BJ (cell line): Measurements from ENCODE around the gene DOHH. TPM values are rescaled to one million over a fixed set of nuclear protein-coding genes. Genes with fewer than 3 reads are reported as not detected.

Experiments
- CTCF ChIA-PET: fragments of 350-600 bp; formaldehyde crosslinking; extraction: SDS; loops from one replicate; lab custom pipeline; 2021; ENCODE audit warnings: antibody characterized with exemption, inconsistent platforms; lab: Yijun Ruan, JAX
- POLR2A ChIA-PET: fragments of 300-600 bp; sonication (Branson Sonifier 250); formaldehyde crosslinking; extraction: SDS; loops from one replicate; lab custom pipeline; 2021; ENCODE audit warnings: antibody characterized with exemption; lab: Charles Lee
- DNase-seq: peaks from one replicate; pipeline ENCODE4 v3.0.0-alpha.2; 2011; ENCODE audit warnings: low read depth
- H3K27me3 ChIP-seq: 2 replicates; pipeline ENCODE4 v1.6.0; 2011; ENCODE audit warnings: low read length; ENCODE audit not compliant: control insufficient read depth, insufficient read depth
- H3K36me3 ChIP-seq: 2 replicates; pipeline ENCODE4 v1.5.1; 2011; ENCODE audit warnings: low read length; ENCODE audit not compliant: control insufficient read depth, insufficient read depth
- H3K4me3 ChIP-seq: 2 replicates; pipeline ENCODE4 v1.5.1; 2011; ENCODE audit warnings: low read depth, mild to moderate bottlenecking, control low read depth, low read length
- polyA plus RNA-seq: library from polyadenylated mRNA; depleted of rRNA; stranded (reverse); fragments of >200 nt; gene quantifications from 2 replicates; pipeline ENCODE4 v1.2.3, GENCODE V29; 2011; rRNA removed
- small RNA-seq: library from RNA; depleted of rRNA; stranded (forward); fragments of <200 nt; gene quantifications from one replicate; pipeline ENCODE3, GENCODE V24; 2012; ENCODE audit warnings: low replicate concordance, low read depth; ENCODE audit not compliant: insufficient read length
- TF ChIP-seq, protein P1 (sequence below): IDR thresholded peaks from 2 replicates; pipeline ENCODE4 v1.5.1; 2011; ENCODE audit warnings: low read depth, mild to moderate bottlenecking, control low read depth, inconsistent platforms, low read length, moderate library complexity; ENCODE audit not compliant: insufficient read depth

DOHH gene
- polyA plus RNA-seq, 1 experiment, result 8.3 TPM

DNA sequence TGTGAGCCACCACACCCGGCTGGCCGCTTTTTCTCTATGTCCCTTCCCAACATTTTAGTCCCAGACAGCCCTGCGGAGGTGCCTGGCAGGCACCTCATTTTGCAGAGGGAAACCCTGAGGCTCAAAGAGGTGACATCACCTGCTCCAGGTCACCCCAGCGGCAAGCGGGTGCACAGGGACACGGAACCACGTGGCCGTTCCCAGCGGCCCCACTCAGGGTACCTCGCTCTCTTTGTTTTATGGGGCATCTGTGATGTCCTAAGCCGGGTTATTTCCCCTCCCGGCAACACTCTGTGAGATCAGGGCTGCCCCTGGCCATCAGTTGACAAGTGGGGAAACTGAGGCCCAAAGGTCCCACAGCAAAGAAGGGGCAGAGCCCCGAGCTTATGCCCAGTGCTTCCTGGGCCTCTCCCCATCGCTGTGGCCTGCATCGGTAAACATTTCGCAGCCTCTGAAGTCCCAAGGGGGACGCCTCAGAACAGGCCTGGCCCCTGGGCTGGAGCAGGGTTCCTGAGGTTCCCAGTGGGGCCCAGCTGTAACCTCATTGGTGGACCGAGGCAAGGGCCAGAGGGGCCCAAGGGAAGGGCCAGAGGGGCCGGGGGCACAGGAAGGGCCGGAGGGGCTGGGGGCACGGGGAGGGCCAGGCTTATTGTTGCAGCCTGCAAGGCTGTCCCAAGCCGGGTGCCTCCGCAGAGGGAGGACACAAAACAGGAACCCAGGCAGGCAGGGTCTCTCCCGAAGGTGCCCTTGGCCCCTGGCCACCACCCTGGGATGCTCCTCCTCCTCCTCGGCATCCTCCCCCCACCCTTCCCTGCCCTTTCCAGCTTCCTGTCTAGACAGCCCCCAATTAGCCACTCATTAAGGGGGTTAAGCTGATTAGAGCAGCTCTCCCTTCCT lies 59.1 kb downstream of the DOHH start:
- TF ChIP-seq, protein P1, sequence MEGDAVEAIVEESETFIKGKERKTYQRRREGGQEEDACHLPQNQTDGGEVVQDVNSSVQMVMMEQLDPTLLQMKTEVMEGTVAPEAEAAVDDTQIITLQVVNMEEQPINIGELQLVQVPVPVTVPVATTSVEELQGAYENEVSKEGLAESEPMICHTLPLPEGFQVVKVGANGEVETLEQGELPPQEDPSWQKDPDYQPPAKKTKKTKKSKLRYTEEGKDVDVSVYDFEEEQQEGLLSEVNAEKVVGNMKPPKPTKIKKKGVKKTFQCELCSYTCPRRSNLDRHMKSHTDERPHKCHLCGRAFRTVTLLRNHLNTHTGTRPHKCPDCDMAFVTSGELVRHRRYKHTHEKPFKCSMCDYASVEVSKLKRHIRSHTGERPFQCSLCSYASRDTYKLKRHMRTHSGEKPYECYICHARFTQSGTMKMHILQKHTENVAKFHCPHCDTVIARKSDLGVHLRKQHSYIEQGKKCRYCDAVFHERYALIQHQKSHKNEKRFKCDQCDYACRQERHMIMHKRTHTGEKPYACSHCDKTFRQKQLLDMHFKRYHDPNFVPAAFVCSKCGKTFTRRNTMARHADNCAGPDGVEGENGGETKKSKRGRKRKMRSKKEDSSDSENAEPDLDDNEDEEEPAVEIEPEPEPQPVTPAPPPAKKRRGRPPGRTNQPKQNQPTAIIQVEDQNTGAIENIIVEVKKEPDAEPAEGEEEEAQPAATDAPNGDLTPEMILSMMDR, result no peak
- Histone ChIP-seq H3K27me3 (no peaks in the 10 kb centered on the region), H3K4me3 (no peak overlapping the region), H3K36me3 (peaks cover 37% of the 10 kb centered on the region)
- CTCF ChIA-PET, result interaction anchor here (0.6 to 1.6 kb wide), 3 partner anchors 12 to 226 kb away, joined by 3 to 5 read pairs (median 4); no protein-coding TSS in a partner anchor
- POLR2A ChIA-PET, result no interaction called here
- no peak for DNase-seq

Small RNA genes within 50 kb of the gene (small RNA-seq; reads per million reads assigned to genes)
- not detected for gene RF00212

Other genes starting within 250 kb of the DOHH start
- gene NFIC, start 134.1 kb downstream of the DOHH start, polyA plus RNA-seq, result 3.7 and 5.0 TPM in 2 replicates
- 0.12 and 0.20 TPM in 2 replicates for gene SMIM24, start 20.1 kb downstream of the DOHH start, polyA plus RNA-seq
- not detected in 2 replicates for gene SMIM44, start 17.2 kb downstream of the DOHH start, polyA plus RNA-seq
- 20.4 and 52.3 TPM in 2 replicates for gene FZR1, start 5.6 kb upstream of the DOHH start, polyA plus RNA-seq
- not detected in 2 replicates for gene TEKTIP1, start 38.5 kb upstream of the DOHH start, polyA plus RNA-seq
- gene MFSD12, start 56.9 kb upstream of the DOHH start, polyA plus RNA-seq, result 35.0 and 54.7 TPM in 2 replicates
- gene HMG20B, start 72.3 kb upstream of the DOHH start, polyA plus RNA-seq, result 39.7 and 54.2 TPM in 2 replicates
- gene GIPC3, start 84.8 kb upstream of the DOHH start, polyA plus RNA-seq, result 0.36 and 0.63 TPM in 2 replicates
- 0.54 and 1.2 TPM in 2 replicates for gene TBXA2R, start 106.2 kb upstream of the DOHH start, polyA plus RNA-seq
- gene CACTIN, start 126.1 kb upstream of the DOHH start, polyA plus RNA-seq, result 9.3 and 13.8 TPM in 2 replicates
- gene PIP5K1C, start 199.8 kb upstream of the DOHH start, polyA plus RNA-seq, result 14.2 and 35.3 TPM in 2 replicates
- not detected in 2 replicates for gene TJP3, start 207.7 kb upstream of the DOHH start, polyA plus RNA-seq